PC-3 (cell line): ENCODE measurements around the gene SLFNL1.

Source experiments
- EZH2 ChIP-seq: fragments of 300-600 bp; sonication (generic); IDR thresholded peaks from one replicate; pipeline ENCODE4 v1.6.1; 2017; ENCODE audit warnings: antibody characterized with exemption, mild to moderate bottlenecking, low read length; ENCODE audit not compliant: unreplicated experiment
- TF ChIP-seq, protein P1 (sequence below): fragments of 300-600 bp; sonication (generic); conservative IDR thresholded peaks from 2 replicates; pipeline ENCODE4 v1.5.1; 2017; ENCODE audit warnings: antibody characterized with exemption, low read depth, mild to moderate bottlenecking, low read length

DNA sequence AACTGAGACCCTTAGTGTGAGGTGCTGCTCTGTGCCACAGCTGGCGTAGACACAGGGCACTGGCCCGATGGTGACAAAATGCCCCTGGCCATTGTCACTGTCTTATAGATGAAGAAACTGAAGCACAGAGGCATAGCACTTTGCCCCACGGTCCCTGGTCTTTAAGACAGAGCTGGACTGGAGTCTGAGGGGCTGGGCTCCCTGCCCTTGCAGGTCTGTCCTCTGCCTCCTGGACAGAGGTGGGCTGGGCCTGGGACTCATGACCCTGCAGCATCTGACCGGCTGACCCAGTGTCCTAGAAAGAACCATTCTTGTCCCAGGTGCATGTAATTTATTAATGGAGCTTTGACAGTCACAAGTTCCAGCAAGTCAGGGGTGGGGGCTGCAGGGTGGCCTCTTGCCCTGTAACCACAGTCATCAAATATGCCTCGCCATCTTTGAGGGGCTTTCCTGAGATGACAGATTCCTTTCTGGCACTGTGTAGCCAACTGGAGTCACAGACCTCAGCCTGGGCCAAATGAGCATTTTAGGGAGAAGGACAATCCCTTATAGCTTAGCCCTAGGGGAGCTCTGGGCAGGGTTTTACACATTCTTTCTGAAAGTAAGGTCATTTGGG is 6.1 kb downstream of the SLFNL1 start:
- no peak for TF ChIP-seq EZH2
- TF ChIP-seq, protein P1, sequence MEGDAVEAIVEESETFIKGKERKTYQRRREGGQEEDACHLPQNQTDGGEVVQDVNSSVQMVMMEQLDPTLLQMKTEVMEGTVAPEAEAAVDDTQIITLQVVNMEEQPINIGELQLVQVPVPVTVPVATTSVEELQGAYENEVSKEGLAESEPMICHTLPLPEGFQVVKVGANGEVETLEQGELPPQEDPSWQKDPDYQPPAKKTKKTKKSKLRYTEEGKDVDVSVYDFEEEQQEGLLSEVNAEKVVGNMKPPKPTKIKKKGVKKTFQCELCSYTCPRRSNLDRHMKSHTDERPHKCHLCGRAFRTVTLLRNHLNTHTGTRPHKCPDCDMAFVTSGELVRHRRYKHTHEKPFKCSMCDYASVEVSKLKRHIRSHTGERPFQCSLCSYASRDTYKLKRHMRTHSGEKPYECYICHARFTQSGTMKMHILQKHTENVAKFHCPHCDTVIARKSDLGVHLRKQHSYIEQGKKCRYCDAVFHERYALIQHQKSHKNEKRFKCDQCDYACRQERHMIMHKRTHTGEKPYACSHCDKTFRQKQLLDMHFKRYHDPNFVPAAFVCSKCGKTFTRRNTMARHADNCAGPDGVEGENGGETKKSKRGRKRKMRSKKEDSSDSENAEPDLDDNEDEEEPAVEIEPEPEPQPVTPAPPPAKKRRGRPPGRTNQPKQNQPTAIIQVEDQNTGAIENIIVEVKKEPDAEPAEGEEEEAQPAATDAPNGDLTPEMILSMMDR, result no peak
